Naive thymus-derived CD4-positive, alpha-beta T cell (primary cell): ENCODE results near the gene ELN. TPM values are rescaled to one million over a fixed set of nuclear protein-coding genes. Genes with fewer than 3 reads are reported as not detected.

Experiments used
- ATAC-seq: fragments of 150-1000 bp; cut with Tn5 transposase; 2 replicates; pipeline ENCODE4 v1.10.0; 2021; ENCODE audit warnings: mild to moderate bottlenecking, moderate library complexity
- CTCF ChIA-PET: fragments of 350-600 bp; sonication (Branson Sonifier 250); formaldehyde crosslinking; loops from one replicate; lab custom pipeline; 2021; ENCODE audit warnings: antibody characterized with exemption; lab: Charles Lee
- POLR2A ChIA-PET: fragments of 350-600 bp; sonication (Branson Sonifier 250); formaldehyde crosslinking; loops from one replicate; lab custom pipeline; 2021; ENCODE audit warnings: antibody characterized with exemption, inconsistent platforms; lab: Charles Lee
- DNase-seq, 9 donors: peaks; one replicate each; pipeline versions ENCODE4 v3.0.0 to v3.0.0-alpha.2; 2020 to 2022; ENCODE audit warnings: mixed read lengths in 1 of 9
- H3K27ac ChIP-seq: one replicate; pipeline ENCODE4 v1.7.0; 2013; ENCODE audit warnings: mild to moderate bottlenecking, low read depth, low read length, moderate library complexity
- H3K27me3 ChIP-seq, 2 donors: one replicate each; pipeline ENCODE4 v1.7.0; 2013; ENCODE audit warnings: low read length in 2 of 2, mild to moderate bottlenecking in 2 of 2, moderate library complexity in 2 of 2; ENCODE audit not compliant: control insufficient read depth in 2 of 2, insufficient read depth in 2 of 2
- H3K36me3 ChIP-seq, 3 experiments: 1 replicate in 2 of 3; 2 replicates in 1 of 3; pipeline ENCODE4 v1.7.0; 2013; ENCODE audit warnings: low read length in 3 of 3, mild to moderate bottlenecking in 3 of 3, moderate library complexity in 1 of 3; ENCODE audit not compliant: insufficient read depth in 3 of 3, control insufficient read depth in 2 of 3
- H3K4me1 ChIP-seq, 2 donors: one replicate each; pipeline ENCODE4 v1.7.0; 2013; ENCODE audit warnings: low read length in 2 of 2, mild to moderate bottlenecking in 2 of 2, moderate library complexity in 1 of 2; ENCODE audit not compliant: control insufficient read depth in 2 of 2, insufficient read depth in 2 of 2
- H3K4me3 ChIP-seq: 2 replicates; pipeline ENCODE4 v1.7.0; 2013; ENCODE audit warnings: mild to moderate bottlenecking, low read length
- H3K9me3 ChIP-seq, 3 experiments: 1 replicate in 2 of 3; 2 replicates in 1 of 3; pipeline ENCODE4 v1.7.0; 2013; ENCODE audit warnings: low read length in 3 of 3; ENCODE audit not compliant: control insufficient read depth in 2 of 3
- H3K27ac Mint-ChIP-seq, 9 donors: one replicate each; pipeline ENCODE4 v1.8.0; 2020 to 2022; ENCODE audit warnings: mixed read lengths in 9 of 9, mild to moderate bottlenecking in 8 of 9, moderate library complexity in 5 of 9, inconsistent platforms in 2 of 9
- H3K27me3 Mint-ChIP-seq, 5 donors: one replicate each; pipeline ENCODE4 v1.8.0; 2021 to 2022; ENCODE audit warnings: mixed read lengths in 5 of 5, mild to moderate bottlenecking in 1 of 5
- H3K36me3 Mint-ChIP-seq, 5 donors: one replicate each; pipeline ENCODE4 v1.8.0; 2020 to 2022; ENCODE audit warnings: mixed read lengths in 5 of 5, mild to moderate bottlenecking in 3 of 5, inconsistent platforms in 1 of 5
- H3K4me1 Mint-ChIP-seq, 7 donors: one replicate each; pipeline ENCODE4 v1.8.0; 2020 to 2022; ENCODE audit warnings: mixed read lengths in 7 of 7, mild to moderate bottlenecking in 3 of 7, inconsistent platforms in 1 of 7
- H3K4me3 Mint-ChIP-seq, 10 donors: one replicate each; pipeline ENCODE4 v1.8.0; 2020 to 2022; ENCODE audit warnings: mild to moderate bottlenecking in 10 of 10, mixed read lengths in 10 of 10, moderate library complexity in 6 of 10, inconsistent platforms in 2 of 10
- H3K9me3 Mint-ChIP-seq, 11 donors: one replicate each; pipeline ENCODE4 v1.8.0; 2020 to 2022; ENCODE audit warnings: mixed read lengths in 11 of 11, mild to moderate bottlenecking in 4 of 11, inconsistent platforms in 1 of 11, moderate library complexity in 1 of 11
- intact Hi-C, 2 donors: fragments of 100-400 bp; cut with micrococcal nuclease; formaldehyde crosslinking; loops; one replicate each; pipeline ENCODE4 v1.15.1; 2023
- polyA plus RNA-seq, 2 donors: library from polyadenylated mRNA; unstranded; fragments of 300-500 nt; fragmentation: Illumina TruSeq; gene quantifications; one replicate each; pipeline ENCODE4 v1.2.3, GENCODE V29; 2021
- total RNA-seq, 6 experiments: library from RNA in 5 of 6; stranded (reverse) in 5 of 6; gene quantifications; 1 replicate in 5 of 6; 2 replicates in 1 of 6; pipeline ENCODE4 v1.2.3 and lab custom pipeline; 2021 to 2026

The ELN gene
- total and polyA plus RNA-seq, 7 experiments from 2014 or later = 0.11 to 0.67 (median 0.66) TPM; not detected in 4

DNA sequence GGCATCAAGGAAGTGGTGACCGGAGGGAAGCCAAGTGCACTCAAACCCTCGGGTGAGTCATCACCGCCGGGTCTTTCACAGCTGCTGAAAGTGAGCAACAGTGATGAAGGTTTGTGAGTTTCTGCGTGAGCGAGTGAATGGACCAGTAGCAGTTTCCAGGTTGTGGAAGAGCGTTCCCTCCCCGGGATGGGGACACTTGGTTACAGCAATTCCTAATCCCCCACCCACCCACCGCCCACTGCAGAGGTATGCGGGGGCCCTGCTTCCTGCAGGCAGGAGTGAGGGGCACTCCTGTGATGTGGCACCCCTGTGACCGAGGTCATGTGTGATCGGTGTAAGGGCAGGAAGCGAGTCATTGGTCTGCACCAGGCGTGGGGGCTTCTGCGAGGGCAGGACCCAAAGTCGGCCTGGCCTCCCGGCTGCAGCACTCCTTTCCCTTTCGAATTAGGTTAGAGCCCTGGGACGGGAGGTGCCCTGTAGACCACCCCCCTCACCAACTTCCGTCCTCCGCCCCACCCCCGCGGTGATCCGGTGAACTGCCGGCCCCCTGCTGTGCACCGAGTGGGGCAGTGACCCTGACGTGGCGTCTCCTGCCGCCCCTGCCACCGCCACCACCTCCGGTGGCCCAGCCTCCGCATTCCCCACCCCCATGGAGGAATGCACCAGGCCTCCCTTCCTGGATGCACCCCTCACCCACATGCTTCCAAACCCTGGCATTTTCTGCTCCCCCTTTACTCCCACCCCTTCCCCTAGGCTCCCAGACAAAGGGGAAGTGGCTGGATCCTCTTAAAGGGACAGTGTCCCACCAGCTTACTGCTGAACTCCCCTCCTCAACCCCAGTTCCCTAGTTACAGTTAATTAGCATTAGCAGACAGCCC lies 66.5 kb downstream of the ELN start:
- peak overlapping the region; percentile 77 for H3K4me3 ChIP-seq
- peak overlapping the region; percentile 83 to 98 (median 90) for H3K27ac Mint-ChIP-seq
- peak overlapping the region; percentile 57 for H3K27ac ChIP-seq
- peaks cover 0 to 3% (median 0%) of the 10 kb centered on the region in 11 donors for H3K9me3 Mint-ChIP-seq
- H3K9me3 ChIP-seq = peaks cover 0 to 3% (median 0%) of the 10 kb centered on the region in 3 experiments
- ATAC-seq (peak; percentile 83), DNase-seq (peak; percentile 21 to 71 (median 29))
- H3K36me3 ChIP-seq = peaks cover 0 to 18% (median 0%) of the 10 kb centered on the region in 3 experiments
- ChIA-PET POLR2A (interaction anchor here (1.4 kb wide), 1 partner anchor 11 kb away, joined by 5 read pairs; the partner anchor contains the start of gene LIMK1), CTCF (no interaction called here)
- peaks cover 5 to 16% (median 12%) of the 10 kb centered on the region in 5 donors for H3K36me3 Mint-ChIP-seq
- intact Hi-C loops = loop anchor here (1.0 to 10.0 kb wide), 4 partner anchors 11 to 200 kb away; partner anchors contain the start of genes LIMK1 (in 2 of the 2) and EIF4H (in 1 of the 2)
- no peaks in the 10 kb centered on the region for H3K27me3 Mint-ChIP-seq
- no peaks in the 10 kb centered on the region for H3K27me3 ChIP-seq
- peak overlapping the region; percentile 83 to 91 (median 88) for H3K4me3 Mint-ChIP-seq
- peaks cover 11 to 16% of the 10 kb centered on the region in 2 donors for H3K4me1 ChIP-seq
- H3K4me1 Mint-ChIP-seq = peaks cover 3 to 23% (median 16%) of the 10 kb centered on the region in 7 donors

DNA sequence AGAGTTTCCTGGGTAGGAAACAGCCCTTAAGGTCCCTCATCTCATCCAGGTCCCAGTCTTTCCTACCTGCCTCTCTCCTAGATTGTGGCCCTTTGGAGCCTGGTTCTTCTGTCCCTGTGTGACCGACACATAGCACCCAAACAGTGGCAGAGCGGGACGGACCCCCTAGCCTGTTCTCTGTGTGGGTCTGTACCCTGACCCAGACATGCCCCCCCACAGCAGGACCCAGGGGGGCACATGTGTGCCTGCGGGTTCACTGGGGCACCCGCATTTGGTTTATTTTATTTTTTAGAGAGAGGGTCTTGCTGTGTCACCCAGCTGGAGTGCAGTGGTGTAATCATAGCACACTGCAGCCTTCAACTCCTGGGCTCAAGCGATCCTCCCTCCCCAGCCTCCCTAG lies 67.2 kb downstream of the ELN start:
- no peak for DNase-seq
- intact Hi-C loops = loop anchor here in 1 of 2 donors (10.0 kb wide), 1 partner anchor 200 kb away; no protein-coding TSS in a partner anchor
- H3K4me3 ChIP-seq = peak overlapping the region; percentile 77
- Mint-ChIP-seq H3K27ac (peak overlapping the region in 8 of 9 donors; percentile 83 to 98 (median 90)), H3K4me3 (peak overlapping the region; percentile 83 to 91 (median 88)), H3K9me3 (peaks cover 0 to 3% (median 0%) of the 10 kb centered on the region in 11 donors), H3K27me3 (no peaks in the 10 kb centered on the region), H3K4me1 (peaks cover 0 to 23% (median 16%) of the 10 kb centered on the region in 7 donors), H3K36me3 (peaks cover 5 to 18% (median 12%) of the 10 kb centered on the region in 5 donors)
- peaks cover 11 to 16% of the 10 kb centered on the region in 2 donors for H3K4me1 ChIP-seq
- H3K36me3 ChIP-seq = peaks cover 0 to 18% (median 0%) of the 10 kb centered on the region in 3 experiments
- peaks cover 0 to 3% (median 0%) of the 10 kb centered on the region in 3 experiments for H3K9me3 ChIP-seq
- H3K27ac ChIP-seq = peak overlapping the region; percentile 57
- CTCF ChIA-PET = no interaction called here
- POLR2A ChIA-PET = no interaction called here
- H3K27me3 ChIP-seq = no peaks in the 10 kb centered on the region
- no peak for ATAC-seq

DNA sequence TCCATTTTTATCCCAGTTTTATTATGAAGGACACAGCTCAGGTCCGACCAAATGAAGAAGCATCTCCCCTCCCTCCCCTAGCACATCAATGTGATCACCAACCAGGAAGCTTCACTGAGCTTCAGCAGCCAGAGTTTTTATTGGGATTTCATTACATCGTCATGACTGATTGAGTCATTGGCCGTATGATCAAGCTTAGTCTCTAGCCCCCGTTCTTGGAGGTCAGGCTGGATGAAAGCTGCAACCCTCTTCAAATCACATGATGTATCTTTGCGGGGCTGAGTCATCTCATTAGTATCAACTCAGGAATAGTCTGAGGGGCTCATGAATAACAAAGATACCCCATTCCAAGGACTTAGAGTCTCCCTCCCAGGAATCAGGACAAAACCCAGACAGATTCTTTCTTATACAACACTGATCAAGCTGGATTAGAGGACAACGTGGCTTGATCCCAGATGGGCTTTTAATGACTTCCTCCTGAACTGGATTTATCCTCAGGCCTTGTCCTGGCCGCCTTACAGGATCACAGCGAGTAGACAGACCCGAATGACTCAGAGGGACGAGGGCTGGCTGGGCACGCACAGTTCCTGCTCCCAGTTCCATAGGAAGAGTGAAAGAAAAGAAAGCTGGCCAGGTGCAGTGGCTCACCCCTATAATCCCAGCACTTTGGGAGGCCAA lies 70.1 kb downstream of the ELN start:
- Histone ChIP-seq H3K9me3 (peaks cover 0 to 3% (median 0%) of the 10 kb centered on the region in 3 experiments), H3K4me1 (peaks cover 11 to 14% of the 10 kb centered on the region in 2 donors), H3K36me3 (peaks cover 0 to 18% (median 0%) of the 10 kb centered on the region in 3 experiments), H3K27ac (no peak overlapping the region), H3K4me3 (no peak overlapping the region), H3K27me3 (no peaks in the 10 kb centered on the region)
- CTCF ChIA-PET = no interaction called here
- H3K27ac Mint-ChIP-seq = peak overlapping the region in 3 of 9 donors; percentile 23 to 58 (median 25)
- ATAC-seq (no peak), DNase-seq (no peak)
- H3K4me1 Mint-ChIP-seq = peaks cover 0 to 20% (median 16%) of the 10 kb centered on the region in 7 donors
- intact Hi-C loops = loop anchor here in 1 of 2 donors (10.0 kb wide), 1 partner anchor 197 kb away; no protein-coding TSS in a partner anchor
- H3K9me3 Mint-ChIP-seq = peaks cover 0 to 3% (median 0%) of the 10 kb centered on the region in 11 donors
- peaks cover 7 to 19% (median 13%) of the 10 kb centered on the region in 5 donors for H3K36me3 Mint-ChIP-seq
- H3K27me3 Mint-ChIP-seq = no peaks in the 10 kb centered on the region
- POLR2A ChIA-PET = no interaction called here
- H3K4me3 Mint-ChIP-seq = no peak overlapping the region

DNA sequence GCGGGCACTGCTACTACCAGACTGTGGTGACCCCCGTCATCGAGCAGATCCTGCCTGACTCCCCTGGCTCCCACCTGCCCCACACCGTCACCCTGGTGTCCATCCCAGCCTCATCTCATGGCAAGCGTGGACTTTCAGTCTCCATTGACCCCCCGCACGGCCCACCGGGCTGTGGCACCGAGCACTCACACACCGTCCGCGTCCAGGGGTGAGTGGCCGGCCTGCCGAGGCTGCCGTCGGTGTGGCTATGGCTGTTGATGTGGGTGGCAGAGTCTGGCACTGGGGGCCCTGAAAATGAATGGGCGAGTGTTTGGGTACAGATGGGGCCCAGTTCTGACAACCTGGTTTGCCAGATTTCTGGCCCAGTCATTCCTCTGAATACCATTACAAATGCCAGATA lies 71.1 kb downstream of the ELN start:
- H3K27me3 Mint-ChIP-seq = no peaks in the 10 kb centered on the region

DNA sequence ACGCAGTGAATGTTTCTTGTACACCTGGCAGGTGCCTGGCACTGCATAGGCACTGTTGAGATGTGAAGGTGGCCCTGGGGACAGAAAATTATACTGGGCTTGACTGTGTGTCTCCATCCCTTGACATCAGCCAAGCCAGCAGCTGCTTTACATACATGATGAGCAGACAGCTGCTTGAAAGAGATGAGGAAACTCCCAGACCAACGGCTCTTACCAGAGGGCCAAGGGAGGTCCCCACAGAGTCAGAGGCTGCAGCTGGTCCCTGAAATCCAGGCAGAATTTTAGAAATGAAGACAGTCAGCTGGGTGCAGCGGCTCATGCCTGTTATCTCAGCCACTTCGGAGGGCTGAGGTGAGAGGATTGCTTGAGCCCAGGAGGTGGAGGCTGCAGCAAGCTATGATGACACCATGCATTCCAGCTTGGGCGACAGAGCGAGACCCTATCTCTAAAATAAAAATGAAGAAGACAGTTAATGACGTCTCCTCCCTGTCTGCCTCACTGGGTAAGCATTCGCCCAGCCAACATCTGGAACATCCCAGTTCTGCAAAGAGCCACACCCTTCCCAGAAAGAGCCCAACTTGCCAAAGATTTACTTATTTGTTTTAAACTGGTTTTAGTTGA lies 73.2 kb downstream of the ELN start:
- Mint-ChIP-seq H3K36me3 (peaks cover 7 to 19% (median 14%) of the 10 kb centered on the region in 5 donors), H3K4me1 (no peaks in the 10 kb centered on the region), H3K9me3 (peaks cover 0 to 3% (median 0%) of the 10 kb centered on the region in 11 donors), H3K27ac (no peak overlapping the region), H3K27me3 (no peaks in the 10 kb centered on the region), H3K4me3 (no peak overlapping the region)
- Histone ChIP-seq H3K27me3 (no peaks in the 10 kb centered on the region), H3K36me3 (peaks cover 0 to 27% (median 0%) of the 10 kb centered on the region in 3 experiments), H3K4me3 (no peak overlapping the region), H3K27ac (no peak overlapping the region), H3K4me1 (no peaks in the 10 kb centered on the region), H3K9me3 (peaks cover 0 to 3% (median 0%) of the 10 kb centered on the region in 3 experiments)
- DNase-seq = no peak
- ChIA-PET CTCF (no interaction called here), POLR2A (no interaction called here)
- ATAC-seq = peak; percentile 52
- intact Hi-C loops = no loop called here

More for the DNA sequence above, 71.1 kb downstream of the ELN start:
- Histone ChIP-seq H3K4me1 (peaks cover 2 to 5% of the 10 kb centered on the region in 2 donors), H3K4me3 (no peak overlapping the region), H3K9me3 (peaks cover 0 to 3% (median 0%) of the 10 kb centered on the region in 3 experiments), H3K27ac (no peak overlapping the region), H3K27me3 (no peaks in the 10 kb centered on the region), H3K36me3 (peaks cover 0 to 19% (median 0%) of the 10 kb centered on the region in 3 experiments)
- peaks cover 7 to 19% (median 14%) of the 10 kb centered on the region in 5 donors for H3K36me3 Mint-ChIP-seq
- H3K27ac Mint-ChIP-seq = no peak overlapping the region
- DNase-seq (no peak), ATAC-seq (no peak)
- intact Hi-C loops = loop anchor here in 1 of 2 donors (10.0 kb wide), 1 partner anchor 196 kb away; no protein-coding TSS in a partner anchor
- no peak overlapping the region for H3K4me3 Mint-ChIP-seq
- H3K9me3 Mint-ChIP-seq = peaks cover 0 to 3% (median 0%) of the 10 kb centered on the region in 11 donors
- ChIA-PET CTCF (no interaction called here), POLR2A (no interaction called here)
- H3K4me1 Mint-ChIP-seq = peaks cover 0 to 14% (median 9%) of the 10 kb centered on the region in 7 donors
